GM13977 (cell line): ENCODE measurements around the gene RHBDD1.
"Not testable (repeated sequence)": the region's sequence is repeated elsewhere in the genome, so short reads cannot be mapped to it uniquely, and the experiment has no call there.

Experiments
- DNase-seq: peaks from one replicate; pipeline ENCODE4 v3.0.0; 2012; ENCODE audit warnings: low spot score
- in situ Hi-C: fragments of 300-500 bp; cut with MboI; formaldehyde crosslinking; loops from one replicate; pipeline ENCODE4 v1.12.0; 2022; ENCODE audit warnings: low sequenced_read_pairs, low pct_unique_long_range_greater_than_20kb, mixed read lengths, inconsistent platforms; ENCODE audit not compliant: unreplicated experiment
- TF ChIP-seq, protein P1 (sequence below): IDR thresholded peaks from 2 replicates; pipeline ENCODE4 v1.5.1; 2012; ENCODE audit warnings: mild to moderate bottlenecking, control low read depth; ENCODE audit not compliant: insufficient read depth; ENCODE audit errors: extremely low read depth, missing control alignments

The RHBDD1 gene

DNA sequence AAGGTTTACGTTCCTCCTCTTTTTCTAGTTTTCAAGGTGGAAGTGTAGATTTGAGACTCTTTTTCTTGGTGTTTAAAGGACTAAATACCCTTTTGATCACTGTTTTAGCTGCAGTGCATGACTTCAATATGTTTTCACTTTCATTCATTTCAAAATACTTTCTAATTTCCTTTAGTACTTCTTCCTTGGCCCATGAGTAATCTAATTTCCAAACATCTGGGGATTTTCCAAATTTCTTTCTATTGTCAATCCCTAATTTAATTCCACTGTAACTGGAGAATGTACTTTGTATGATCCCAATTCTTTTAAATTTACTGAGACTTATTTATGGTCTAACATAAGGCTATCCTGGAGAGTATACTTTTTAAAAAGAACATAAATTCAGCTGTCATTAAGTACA lies 3.8 kb upstream of the RHBDD1 start:
- TF ChIP-seq, protein P1, sequence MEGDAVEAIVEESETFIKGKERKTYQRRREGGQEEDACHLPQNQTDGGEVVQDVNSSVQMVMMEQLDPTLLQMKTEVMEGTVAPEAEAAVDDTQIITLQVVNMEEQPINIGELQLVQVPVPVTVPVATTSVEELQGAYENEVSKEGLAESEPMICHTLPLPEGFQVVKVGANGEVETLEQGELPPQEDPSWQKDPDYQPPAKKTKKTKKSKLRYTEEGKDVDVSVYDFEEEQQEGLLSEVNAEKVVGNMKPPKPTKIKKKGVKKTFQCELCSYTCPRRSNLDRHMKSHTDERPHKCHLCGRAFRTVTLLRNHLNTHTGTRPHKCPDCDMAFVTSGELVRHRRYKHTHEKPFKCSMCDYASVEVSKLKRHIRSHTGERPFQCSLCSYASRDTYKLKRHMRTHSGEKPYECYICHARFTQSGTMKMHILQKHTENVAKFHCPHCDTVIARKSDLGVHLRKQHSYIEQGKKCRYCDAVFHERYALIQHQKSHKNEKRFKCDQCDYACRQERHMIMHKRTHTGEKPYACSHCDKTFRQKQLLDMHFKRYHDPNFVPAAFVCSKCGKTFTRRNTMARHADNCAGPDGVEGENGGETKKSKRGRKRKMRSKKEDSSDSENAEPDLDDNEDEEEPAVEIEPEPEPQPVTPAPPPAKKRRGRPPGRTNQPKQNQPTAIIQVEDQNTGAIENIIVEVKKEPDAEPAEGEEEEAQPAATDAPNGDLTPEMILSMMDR: no peak
- DNase-seq: no peak
- in situ Hi-C loops: no loop called here

DNA sequence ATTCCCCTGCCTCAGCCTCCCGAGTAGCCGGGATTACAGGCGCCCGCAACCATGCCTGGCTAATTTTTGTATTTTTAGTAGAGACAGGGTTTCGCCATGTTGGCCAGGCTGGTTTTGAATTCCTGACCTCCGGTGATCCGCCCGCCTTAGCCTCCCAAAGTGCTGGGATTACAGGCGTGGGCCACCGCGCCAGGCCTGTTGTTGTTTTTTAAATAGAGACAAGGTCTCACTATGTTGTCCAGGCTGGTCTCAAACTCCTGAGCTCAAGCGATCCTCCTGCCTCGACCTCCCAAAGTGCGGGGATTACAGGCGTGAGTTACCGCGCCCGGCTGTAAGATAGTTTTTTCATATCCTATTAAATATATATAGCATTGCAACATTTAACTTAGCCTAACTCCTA lies 974 bp upstream of the RHBDD1 start:
- in situ Hi-C loops, DNase-seq: not testable (repeated sequence)

DNA sequence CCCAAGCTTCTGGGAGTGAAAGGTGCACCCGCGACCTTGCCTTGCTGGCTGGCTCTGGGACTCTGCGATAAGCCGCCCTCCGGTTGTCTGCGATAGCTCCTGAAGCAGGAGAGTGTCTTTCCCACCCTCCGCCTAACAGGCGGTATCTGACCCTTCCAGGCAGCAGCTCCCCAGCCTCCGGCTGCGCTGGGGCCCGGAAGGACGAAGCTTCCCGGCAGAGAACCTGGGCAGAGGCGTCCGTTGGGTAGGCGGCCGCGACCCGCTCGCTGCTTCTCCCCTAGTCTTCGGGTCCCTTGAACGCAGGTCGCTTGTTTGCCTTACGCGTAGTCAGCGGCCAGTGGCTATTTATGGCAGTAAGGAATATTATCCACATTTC lies 446 bp upstream of the RHBDD1 start:
- no peak for DNase-seq
- in situ Hi-C loops: no loop called here
- TF ChIP-seq, protein P1: no peak

GRCh38 chr2:226836548-226836885 lies 663 bp downstream of the RHBDD1 start:
- DNase-seq: no peak
- in situ Hi-C loops: no loop called here
- TF ChIP-seq, protein P1: no peak

- in situ Hi-C loops: no loop called here
- DNase-seq: no peak
- TF ChIP-seq, protein P1: no peak
Measured at GRCh38 chr2:226837334-226837733, 1.5 kb downstream of the RHBDD1 start.

- no peak for DNase-seq
- in situ Hi-C loops: no loop called here
- TF ChIP-seq, protein P1: no peak
Measured at GRCh38 chr2:226837787-226838603, 2.1 kb downstream of the RHBDD1 start.

DNA sequence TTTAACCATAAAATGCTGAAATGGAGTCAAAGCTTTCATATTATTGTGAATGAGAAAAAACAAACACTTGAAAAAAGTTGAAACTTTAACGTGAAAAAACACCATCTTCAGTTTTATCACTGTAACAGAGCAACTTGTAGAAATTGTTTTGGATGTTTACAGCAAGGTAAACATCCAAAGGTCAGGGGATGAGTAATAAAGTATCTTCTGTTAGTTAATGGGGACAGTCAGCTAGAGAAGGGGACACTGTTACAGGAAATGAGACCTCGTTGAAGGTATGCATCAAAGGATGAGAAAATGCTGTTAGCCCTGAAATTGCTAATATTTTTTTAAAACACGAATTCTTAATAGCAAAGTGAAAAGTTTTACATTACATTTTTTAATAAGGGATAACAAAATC lies 2.9 kb downstream of the RHBDD1 start:
- TF ChIP-seq, protein P1: no peak
- peak; percentile 17 for DNase-seq
- in situ Hi-C loops: no loop called here
